A673 (cell line): Measurements from ENCODE around the gene HTATSF1. TPM values are rescaled to one million over a fixed set of nuclear protein-coding genes. Genes with fewer than 3 reads are reported as not detected.

Experiments
- BruUV-seq: library from RNA; stranded (reverse); fragments of 400-500 nt; replicated peaks from 2 replicates; lab custom pipeline; 2021; lab: Mats Ljungman, UMichigan
- CTCF ChIA-PET: fragments of 300-600 bp; sonication (Branson Sonifier 250); formaldehyde crosslinking; loops from one replicate; lab custom pipeline; 2022; ENCODE audit warnings: antibody characterized with exemption; lab: Charles Lee
- POLR2A ChIA-PET: fragments of 300-600 bp; sonication (Branson Sonifier 250); formaldehyde crosslinking; loops from one replicate; lab custom pipeline; 2022; ENCODE audit warnings: antibody characterized with exemption; ENCODE audit not compliant: low non-redundant PET; lab: Charles Lee
- DNase-seq: peaks from one replicate; pipeline ENCODE4 v3.0.0-alpha.2; 2015; ENCODE audit warnings: low spot score
- H3K27ac ChIP-seq: fragments of 200-600 bp; sonication (generic); 2 replicates; pipeline ENCODE4 v1.5.1; 2016; ENCODE audit warnings: mixed run types, low read depth, mild to moderate bottlenecking, mixed read lengths, antibody characterized with exemption, low read length; ENCODE audit not compliant: poor library complexity, severe bottlenecking
- H3K27me3 ChIP-seq: fragments of 200-600 bp; sonication (generic); replicated peaks from 2 replicates; pipeline ENCODE4 v1.6.1; 2017; ENCODE audit warnings: mixed run types, low read depth, mild to moderate bottlenecking, mixed read lengths, antibody characterized with exemption, low read length; ENCODE audit not compliant: insufficient read depth, poor library complexity
- H3K36me3 ChIP-seq: fragments of 200-600 bp; sonication (generic); 2 replicates; pipeline ENCODE4 v1.6.1; 2016; ENCODE audit warnings: mixed run types, mild to moderate bottlenecking, mixed read lengths, antibody characterized with exemption, low read length; ENCODE audit not compliant: insufficient read depth, poor library complexity, severe bottlenecking
- H3K4me1 ChIP-seq: fragments of 200-600 bp; sonication (generic); 2 replicates; pipeline ENCODE4 v1.6.1; 2017; ENCODE audit warnings: mixed run types, mild to moderate bottlenecking, mixed read lengths, antibody characterized with exemption, low read length; ENCODE audit not compliant: insufficient read depth, poor library complexity, severe bottlenecking
- H3K4me3 ChIP-seq: fragments of 200-600 bp; sonication (generic); 2 replicates; pipeline ENCODE4 v1.5.1; 2016; ENCODE audit warnings: low read depth, mixed run types, mild to moderate bottlenecking, mixed read lengths, low read length; ENCODE audit not compliant: poor library complexity, severe bottlenecking
- H3K9me3 ChIP-seq: fragments of 200-600 bp; sonication (generic); 2 replicates; pipeline ENCODE4 v1.6.1; 2016; ENCODE audit warnings: mixed run types, low read depth, mild to moderate bottlenecking, mixed read lengths, antibody characterized with exemption, low read length; ENCODE audit not compliant: poor library complexity, severe bottlenecking
- CTCF ChIP-seq: fragments of 300-800, 200-600 bp; sonication (generic); conservative IDR thresholded peaks from 2 replicates; pipeline ENCODE4 v1.5.1; 2017; ENCODE audit warnings: low read depth, mild to moderate bottlenecking, antibody characterized with exemption, low read length, moderate library complexity, mixed read lengths
- EZH2 ChIP-seq: fragments of 200-600 bp; sonication (generic); IDR thresholded peaks from 2 replicates; pipeline ENCODE4 v1.6.1; 2017; ENCODE audit warnings: borderline replicate concordance, low read depth, mild to moderate bottlenecking, mixed read lengths, antibody characterized with exemption, low read length; ENCODE audit not compliant: poor library complexity, severe bottlenecking
- intact Hi-C: fragments of 100-400 bp; cut with micrococcal nuclease; formaldehyde crosslinking; loops from one replicate; pipeline ENCODE4 v1.10.0; 2022; ENCODE audit not compliant: unreplicated experiment
- total RNA-seq: library from RNA; stranded (reverse); gene quantifications from 2 replicates; pipeline ENCODE4 v1.2.3, GENCODE V29; 2021

Gene HTATSF1
- total RNA-seq, 1 experiment from 2014 or later, result 79.3 TPM

- TF ChIP-seq CTCF, result no peak
- no peak for TF ChIP-seq EZH2
- no peak for DNase-seq
- Histone ChIP-seq H3K4me1 (no peaks in the 10 kb centered on the region), H3K9me3 (no peaks in the 10 kb centered on the region), H3K27me3 (no peaks in the 10 kb centered on the region), H3K27ac (no peak overlapping the region), H3K36me3 (no peaks in the 10 kb centered on the region), H3K4me3 (no peak overlapping the region)
- CTCF ChIA-PET, result no interaction called here
- BruUV-seq, result no TSS peak
- intact Hi-C loops, result no loop called here
- POLR2A ChIA-PET, result no interaction called here
Measured at GRCh38 chrX:136519069-136519468, 21.7 kb downstream of the HTATSF1 start.

GRCh38 chrX:136523770-136524169 is 26.4 kb downstream of the HTATSF1 start:
- Histone ChIP-seq H3K9me3 (no peaks in the 10 kb centered on the region), H3K27ac (no peak overlapping the region), H3K4me3 (no peak overlapping the region), H3K36me3 (no peaks in the 10 kb centered on the region), H3K4me1 (no peaks in the 10 kb centered on the region), H3K27me3 (no peaks in the 10 kb centered on the region)
- DNase-seq, result no peak
- BruUV-seq, result no TSS peak
- POLR2A ChIA-PET, result no interaction called here
- intact Hi-C loops, result no loop called here
- no peak for TF ChIP-seq EZH2
- TF ChIP-seq CTCF, result no peak
- CTCF ChIA-PET, result no interaction called here

GRCh38 chrX:136525738-136526606 is 28.6 kb downstream of the HTATSF1 start:
- no peak for TF ChIP-seq CTCF
- TF ChIP-seq EZH2, result no peak
- no peak overlapping the region for H3K4me3 ChIP-seq
- peak; percentile 13 for DNase-seq
- POLR2A ChIA-PET, result no interaction called here
- no peaks in the 10 kb centered on the region for H3K36me3 ChIP-seq
- no peaks in the 10 kb centered on the region for H3K9me3 ChIP-seq
- no peak overlapping the region for H3K27ac ChIP-seq
- CTCF ChIA-PET, result no interaction called here
- H3K27me3 ChIP-seq, result no peaks in the 10 kb centered on the region
- intact Hi-C loops, result no loop called here
- no peaks in the 10 kb centered on the region for H3K4me1 ChIP-seq
- BruUV-seq, result no TSS peak
